Stimulated activated CD4-positive, alpha-beta T cell treated with anti-CD3 and anti-CD28 coated beads, Interleukin-1b, Interleukin-23, amount 100 ng/mL, for 24 hours (primary cell): ENCODE measurements around the gene ELP5.
A peak's percentile ranks its signal among the peaks of the same experiment; 100 is the strongest.

ENCODE experiments used
- DNase-seq, 4 experiments: peaks; one replicate each; pipeline ENCODE4 v3.0.0-alpha.2; 2020; ENCODE audit warnings: low read depth in 4 of 4, low spot score in 1 of 4

The ELP5 gene

DNA sequence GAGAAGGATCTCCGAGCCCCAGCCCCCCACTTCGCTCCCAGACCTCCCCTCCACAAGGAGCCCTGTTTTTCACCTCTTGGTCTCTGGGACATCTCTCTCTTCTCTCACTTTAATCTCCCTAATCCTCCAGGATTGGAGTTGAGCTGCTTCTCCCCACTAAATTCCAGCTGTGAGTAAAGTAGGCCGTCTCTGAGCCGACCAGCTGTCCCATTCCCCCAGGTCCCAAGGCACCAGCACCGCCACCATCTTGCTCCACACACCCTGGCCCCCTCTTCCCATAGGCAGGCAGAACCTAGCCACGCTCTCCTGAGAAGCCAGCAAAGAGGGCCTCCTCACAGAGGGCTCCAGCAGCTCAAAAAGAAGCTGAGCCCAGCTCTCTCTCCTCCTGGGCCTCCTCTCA is 33.3 kb upstream of the ELP5 start:
- no peak for DNase-seq

DNA sequence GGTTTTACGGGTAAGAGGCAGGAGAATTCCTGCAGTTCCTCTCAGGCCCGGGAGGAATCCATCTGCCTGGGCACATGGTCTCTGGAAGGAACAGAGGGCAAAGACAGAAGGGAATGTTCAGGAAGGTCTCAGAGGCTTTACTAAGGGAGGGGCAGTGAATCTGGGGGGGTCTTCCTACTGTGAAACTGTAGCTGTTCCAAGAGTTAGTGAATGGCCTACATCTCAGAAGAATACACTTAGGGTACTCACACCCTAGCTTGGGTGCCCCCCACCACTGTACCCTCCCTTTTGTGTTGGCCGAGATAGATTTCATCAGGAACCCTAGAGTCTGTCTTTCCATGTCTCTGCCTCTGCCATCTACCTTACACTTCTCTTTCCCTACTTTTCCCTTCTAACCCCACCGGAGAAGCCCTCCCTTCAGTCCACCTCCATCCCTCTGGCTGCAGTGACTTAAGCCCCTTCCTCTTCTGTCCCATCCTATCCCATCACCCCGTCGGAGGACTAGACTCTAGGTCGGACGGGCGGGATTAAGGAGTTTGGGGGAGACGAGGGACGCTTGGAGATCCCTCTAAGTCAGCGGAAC is 32.7 kb upstream of the ELP5 start:
- no peak for DNase-seq

DNA sequence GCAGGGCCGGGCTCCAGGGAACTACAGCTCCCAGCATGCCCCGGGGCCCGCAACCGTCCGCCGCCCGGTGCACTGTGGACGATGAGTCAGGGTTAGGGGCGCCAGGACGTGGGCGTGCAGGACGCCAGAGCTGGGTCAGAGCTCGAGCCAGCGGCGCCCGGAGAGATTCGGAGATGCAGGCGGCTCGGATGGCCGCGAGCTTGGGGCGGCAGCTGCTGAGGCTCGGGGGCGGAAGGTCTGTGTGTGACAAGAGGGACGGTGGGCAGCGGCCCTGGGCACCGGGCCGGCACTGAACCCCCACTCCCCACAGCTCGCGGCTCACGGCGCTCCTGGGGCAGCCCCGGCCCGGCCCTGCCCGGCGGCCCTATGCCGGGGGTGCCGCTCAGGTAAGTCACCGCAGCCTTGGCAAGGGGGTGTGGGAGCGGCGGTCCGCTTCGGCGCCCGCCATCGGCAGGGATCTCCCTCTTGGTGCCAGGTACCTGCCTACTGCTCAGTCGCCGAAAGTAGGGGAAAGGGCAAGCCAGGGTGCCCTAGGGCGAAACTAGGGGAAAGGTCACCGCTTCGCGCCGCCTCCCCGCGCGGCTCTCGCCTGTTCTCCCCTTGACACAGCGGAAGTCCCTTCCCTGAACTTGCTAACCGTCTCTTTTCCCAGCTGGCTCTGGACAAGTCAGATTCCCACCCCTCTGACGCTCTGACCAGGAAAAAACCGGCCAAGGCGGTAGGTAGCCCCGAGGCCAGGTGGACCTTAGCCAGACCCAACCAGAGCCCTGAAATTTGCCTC is 32.0 kb upstream of the ELP5 start, which contains the start of the genes ACADVL and DLG4:
Gene ACADVL (plus strand): TSS at position 127 of the 781 bp plus-strand sequence. CDS start 47 bp downstream, at position 174.
Gene DLG4 (minus strand): TSS at position 25 of the 781 bp plus-strand sequence.
- DNase-seq, result peak in 3 of 4 experiments; percentile 56 to 88 (median 71)

DNA sequence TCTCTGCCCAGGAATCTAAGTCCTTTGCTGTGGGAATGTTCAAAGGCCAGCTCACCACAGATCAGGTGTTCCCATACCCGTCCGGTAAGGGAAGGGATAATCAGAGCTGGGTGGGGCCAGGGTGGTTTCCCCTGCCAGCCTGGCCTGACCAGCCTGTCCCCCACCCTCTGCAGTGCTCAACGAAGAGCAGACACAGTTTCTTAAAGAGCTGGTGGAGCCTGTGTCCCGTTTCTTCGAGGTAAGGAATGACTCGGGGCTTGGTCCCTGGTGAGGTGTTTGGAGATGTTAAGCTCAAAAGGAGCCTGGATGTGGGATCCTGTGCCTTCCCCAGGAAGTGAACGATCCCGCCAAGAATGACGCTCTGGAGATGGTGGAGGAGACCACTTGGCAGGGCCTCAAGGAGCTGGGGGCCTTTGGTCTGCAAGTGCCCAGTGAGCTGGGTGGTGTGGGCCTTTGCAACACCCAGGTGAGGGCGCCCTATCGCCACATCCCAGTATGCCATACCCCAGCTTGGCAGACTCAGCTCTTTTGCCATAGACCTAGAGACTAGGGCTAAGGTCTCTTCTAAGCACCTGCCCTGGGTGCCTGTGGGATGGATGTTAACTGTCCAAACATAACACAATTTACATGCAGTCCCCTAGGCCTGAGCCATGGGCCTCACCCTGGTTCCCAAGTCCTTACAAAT is 31.3 kb upstream of the ELP5 start:
- DNase-seq, result peak in 1 of 4 experiments; percentile 44

DNA sequence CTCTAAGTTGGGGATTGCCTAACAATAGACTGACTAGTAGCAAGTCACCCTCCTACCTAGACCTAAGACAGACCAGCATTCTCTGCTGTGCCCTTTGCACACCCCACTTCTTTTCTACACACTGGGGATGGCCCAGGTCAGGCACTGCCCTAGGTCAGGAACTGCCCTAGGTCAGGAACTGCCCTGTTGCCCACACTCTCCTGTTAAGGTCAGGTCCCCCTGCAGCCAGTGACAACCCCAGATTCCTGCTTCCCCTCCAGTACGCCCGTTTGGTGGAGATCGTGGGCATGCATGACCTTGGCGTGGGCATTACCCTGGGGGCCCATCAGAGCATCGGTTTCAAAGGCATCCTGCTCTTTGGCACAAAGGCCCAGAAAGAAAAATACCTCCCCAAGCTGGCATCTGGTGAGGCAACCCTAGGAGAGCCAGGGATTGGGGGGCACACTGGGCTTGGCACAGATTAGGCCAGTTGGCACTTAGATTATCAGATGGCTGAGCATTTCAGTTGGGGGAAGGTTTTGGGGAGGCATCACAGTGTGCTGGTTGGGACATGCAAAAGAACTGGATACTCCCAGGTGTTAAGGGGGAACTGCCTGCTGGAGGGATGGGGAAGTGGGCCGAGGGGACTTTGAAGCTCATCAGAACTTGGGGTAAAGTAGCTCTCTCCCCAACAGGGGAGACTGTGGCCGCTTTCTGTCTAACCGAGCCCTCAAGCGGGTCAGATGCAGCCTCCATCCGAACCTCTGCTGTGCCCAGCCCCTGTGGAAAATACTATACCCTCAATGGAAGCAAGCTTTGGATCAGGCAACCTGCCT is 30.5 kb upstream of the ELP5 start:
- no peak for DNase-seq

DNA sequence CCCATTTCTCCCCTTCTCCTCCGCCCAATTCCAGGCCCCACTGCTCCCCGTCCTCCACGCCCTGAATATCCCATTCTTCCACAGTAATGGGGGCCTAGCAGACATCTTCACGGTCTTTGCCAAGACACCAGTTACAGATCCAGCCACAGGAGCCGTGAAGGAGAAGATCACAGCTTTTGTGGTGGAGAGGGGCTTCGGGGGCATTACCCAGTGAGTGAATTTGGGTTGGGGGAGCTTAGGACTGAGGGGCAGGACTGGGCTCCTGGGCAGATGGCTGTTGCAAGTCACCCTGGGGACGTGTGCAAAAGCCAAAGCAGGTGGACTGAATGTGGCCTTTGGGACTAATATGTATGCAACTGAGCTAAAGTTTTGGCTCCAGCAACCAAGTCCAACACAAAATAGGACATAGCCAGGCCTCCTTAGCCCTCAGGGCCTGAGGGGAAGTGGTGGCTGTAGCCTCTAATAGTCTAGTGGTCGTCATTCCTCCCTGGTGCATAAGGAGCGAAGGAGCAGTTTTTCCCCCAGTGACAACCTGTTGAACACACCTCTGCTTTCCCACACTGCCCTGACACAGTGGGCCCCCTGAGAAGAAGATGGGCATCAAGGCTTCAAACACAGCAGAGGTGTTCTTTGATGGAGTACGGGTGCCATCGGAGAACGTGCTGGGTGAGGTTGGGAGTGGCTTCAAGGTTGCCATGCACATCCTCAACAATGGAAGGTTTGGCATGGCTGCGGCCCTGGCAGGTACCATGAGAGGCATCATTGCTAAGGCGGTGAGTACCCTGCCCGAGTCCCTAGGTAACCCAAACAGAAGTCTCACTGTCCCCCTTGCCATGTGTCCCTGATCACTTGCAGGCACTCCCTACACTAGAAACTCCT is 29.7 kb upstream of the ELP5 start:
- DNase-seq, result no peak

DNA sequence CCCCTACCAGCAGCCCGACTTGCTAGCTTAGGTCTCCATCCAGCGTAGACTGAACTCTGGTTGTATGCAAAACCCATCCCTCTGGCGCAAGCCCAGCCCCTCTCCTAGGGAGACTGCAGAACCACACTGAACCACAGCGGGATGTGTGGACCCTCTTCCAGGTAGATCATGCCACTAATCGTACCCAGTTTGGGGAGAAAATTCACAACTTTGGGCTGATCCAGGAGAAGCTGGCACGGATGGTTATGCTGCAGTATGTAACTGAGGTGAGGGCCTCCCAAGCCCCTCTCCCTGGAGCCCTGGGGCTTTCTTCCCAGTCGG is 29.1 kb upstream of the ELP5 start:
- DNase-seq, result no peak

DNA sequence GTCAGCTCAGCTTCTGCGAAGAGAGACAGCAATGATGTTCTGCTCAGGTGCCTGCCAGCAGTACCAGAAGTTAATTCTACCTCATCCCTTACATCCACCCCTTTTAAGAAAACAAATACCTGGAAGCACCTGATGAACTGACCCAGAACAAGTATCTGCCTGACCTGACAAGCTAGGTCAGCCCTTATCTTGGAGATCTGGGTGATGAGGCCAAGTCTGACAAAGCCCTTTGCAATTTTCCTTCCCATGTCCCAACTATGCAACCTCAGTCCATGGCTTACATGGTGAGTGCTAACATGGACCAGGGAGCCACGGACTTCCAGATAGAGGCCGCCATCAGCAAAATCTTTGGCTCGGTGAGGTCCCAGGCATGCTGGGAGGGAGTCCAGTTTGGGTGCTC is 28.6 kb upstream of the ELP5 start:
- DNase-seq, result no peak

DNA sequence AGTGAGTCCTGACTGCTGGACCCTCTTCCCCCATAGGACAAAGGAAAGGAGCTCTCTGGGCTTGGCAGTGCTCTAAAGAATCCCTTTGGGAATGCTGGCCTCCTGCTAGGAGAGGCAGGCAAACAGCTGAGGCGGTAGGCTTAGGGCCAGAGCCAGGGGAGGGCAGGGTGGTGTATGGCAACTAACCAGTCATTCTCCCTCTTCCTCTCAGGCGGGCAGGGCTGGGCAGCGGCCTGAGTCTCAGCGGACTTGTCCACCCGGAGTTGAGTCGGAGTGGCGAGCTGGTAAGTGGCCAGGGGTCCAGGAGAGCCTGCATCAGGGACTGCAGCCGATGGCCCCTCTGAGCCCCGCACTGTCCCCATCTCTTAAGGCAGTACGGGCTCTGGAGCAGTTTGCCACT is 27.9 kb upstream of the ELP5 start:
- no peak for DNase-seq

DNA sequence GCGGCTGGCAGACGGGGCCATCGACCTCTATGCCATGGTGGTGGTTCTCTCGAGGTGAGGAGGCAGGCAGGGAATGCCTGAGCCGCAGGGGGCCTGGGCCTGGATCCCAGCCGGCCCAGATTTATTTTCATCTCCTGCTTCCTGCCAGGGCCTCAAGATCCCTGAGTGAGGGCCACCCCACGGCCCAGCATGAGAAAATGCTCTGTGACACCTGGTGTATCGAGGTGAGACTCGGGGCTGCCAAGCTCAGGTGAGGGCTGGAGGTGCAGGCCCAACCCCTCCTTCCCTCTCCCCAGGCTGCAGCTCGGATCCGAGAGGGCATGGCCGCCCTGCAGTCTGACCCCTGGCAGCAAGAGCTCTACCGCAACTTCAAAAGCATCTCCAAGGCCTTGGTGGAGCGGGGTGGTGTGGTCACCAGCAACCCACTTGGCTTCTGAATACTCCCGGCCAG is 27.3 kb upstream of the ELP5 start:
- DNase-seq, result no peak

DNA sequence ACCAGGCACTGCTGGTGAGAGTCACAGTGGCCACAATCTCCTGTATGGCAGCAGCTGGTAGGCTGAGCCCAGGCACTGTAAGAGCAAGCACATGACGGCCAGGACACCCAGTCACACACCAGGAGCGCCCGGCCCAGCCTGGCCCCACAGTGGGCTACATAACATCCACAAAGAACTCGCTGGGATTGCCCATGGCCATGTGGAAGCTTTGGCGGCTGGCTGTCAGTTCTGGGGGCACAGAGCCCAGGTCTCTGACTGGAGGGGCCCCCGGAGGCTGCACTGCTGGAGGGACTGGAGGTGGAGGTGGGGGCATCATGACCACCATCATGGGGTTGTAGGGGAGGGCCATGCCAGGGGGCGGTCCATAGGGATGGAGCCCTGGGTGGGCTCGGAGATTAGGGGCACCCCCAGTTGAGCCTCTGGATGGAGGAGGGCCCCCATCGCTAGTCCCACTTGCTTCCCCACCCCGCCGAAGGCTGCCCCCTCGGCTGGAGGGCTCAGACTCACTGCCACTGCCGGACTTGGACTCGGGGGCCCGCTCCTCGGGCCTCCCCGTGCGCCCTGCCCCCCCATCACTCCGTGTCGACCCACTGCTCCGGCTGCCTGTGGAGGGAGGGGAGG is 26.2 kb upstream of the ELP5 start:
- no peak for DNase-seq

DNA sequence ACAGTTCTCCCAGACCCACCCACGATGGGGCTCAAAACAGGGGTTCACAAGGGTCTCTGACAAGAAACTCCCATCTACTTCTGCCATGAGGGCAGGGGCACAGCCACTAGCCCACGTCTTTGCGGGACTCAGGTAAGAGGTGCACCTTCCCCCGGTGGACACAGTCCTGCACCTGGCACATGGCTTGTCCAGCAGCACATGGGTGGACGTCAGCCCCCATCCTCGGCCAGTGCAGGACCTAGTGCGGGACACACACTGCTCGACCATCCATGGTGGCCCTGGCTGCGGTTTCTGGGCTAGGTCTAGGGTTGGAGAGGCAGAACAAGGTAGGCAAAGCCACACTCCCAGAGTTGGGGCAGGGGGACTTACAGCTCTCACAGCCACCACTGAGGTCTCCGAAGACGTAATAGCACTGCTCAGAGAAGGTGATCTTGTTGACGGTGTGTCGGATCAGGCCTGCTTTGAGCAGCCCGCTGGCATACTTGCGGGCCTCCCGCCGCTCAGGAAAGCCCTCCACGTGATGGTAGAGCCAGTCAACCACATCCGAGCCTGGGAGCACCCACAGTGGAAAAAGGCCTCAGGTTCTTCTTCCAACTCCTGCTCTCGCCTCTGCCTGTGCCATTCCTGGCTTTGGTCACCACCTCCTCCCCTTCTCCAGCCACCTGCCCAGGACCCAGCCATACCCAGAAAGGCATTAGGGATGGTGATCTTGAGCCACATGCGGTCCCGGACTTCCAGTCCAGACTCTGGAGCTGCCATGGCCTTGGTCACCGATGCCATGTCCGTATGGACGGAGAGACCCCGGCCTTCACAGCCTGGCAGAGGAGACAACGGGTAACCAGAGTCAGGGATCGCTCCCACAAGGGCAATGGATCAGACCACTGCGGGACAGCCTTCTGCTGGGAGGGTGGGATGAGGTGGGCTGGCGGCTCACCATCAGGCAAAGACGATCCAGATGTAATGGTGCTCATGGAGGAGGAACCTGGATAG is 25.0 kb upstream of the ELP5 start:
- no peak for DNase-seq

DNA sequence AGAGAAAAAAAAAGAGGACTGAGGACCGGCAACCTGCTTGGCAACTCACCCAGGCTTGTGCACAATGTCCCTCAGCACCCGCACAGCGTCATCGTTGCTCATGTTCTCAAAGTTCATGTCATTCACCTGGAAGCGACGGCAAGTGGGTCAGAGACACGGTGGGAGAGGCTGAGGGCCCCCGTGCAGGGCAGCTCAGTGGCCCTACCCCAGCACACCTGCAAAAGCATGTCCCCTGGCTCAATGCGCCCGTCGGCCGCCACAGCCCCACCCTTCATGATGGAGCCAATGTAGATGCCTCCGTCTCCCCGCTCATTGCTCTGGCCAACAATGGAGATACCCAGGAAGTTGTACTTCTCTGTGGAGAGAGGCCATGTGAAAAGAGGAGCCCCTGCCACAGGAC is 23.1 kb upstream of the ELP5 start:
- DNase-seq, result no peak

DNA sequence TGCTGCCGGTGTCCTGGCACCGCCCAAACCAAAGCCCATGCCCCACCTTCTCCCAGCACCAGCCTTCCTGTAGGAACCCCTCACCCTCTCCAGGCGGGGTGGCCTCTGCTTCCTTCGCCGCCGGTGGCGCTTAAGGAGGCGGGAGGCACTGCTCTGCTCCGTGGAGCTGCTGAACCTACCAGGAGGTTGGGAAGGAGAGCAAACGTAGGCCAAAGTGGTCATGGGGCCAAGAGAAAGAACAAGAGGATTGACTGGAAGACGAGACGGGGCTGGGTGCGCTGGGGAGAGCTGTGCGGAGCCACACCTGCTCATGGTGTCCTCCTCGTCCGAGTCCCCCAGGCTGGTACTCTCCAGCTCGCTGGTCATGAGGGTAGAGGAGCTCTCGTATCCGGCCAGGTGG is 22.5 kb upstream of the ELP5 start:
- DNase-seq, result no peak

DNA sequence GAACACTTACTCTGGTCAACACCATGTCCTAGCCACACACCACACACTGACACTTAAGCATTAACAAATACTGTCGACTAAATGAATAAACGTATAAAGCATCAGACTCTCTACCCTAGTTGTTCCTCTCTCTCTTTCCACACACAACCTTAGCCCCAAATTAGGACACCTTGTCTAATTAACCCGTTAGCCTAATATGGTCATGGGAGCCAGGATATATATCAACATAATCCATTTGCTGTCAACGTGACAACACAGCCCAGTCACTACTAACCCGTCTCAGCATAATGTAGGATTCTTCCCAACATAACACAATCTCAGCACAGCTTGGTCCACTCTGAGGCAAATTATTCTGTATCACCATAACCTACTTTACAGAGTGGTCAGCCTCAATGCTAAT is 19.9 kb upstream of the ELP5 start:
- DNase-seq, result no peak

DNA sequence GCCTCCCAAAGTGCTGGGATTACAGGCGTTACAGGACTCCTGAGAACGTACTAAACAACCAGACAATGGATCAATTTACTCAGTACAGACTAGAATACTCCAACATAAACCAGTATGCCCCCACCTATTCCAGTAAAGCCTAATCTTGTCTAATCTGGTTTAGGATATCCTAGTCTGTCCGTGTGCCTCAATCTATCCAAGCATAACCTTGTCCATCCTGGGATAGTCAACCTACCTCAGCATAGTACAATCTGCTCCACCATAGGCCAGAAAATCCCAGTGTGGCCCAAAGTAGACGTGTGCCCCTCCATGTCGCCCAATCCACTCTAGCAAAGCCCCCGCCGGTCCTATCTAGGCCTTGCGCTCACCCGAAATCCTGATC is 18.3 kb upstream of the ELP5 start:
- no peak for DNase-seq

DNA sequence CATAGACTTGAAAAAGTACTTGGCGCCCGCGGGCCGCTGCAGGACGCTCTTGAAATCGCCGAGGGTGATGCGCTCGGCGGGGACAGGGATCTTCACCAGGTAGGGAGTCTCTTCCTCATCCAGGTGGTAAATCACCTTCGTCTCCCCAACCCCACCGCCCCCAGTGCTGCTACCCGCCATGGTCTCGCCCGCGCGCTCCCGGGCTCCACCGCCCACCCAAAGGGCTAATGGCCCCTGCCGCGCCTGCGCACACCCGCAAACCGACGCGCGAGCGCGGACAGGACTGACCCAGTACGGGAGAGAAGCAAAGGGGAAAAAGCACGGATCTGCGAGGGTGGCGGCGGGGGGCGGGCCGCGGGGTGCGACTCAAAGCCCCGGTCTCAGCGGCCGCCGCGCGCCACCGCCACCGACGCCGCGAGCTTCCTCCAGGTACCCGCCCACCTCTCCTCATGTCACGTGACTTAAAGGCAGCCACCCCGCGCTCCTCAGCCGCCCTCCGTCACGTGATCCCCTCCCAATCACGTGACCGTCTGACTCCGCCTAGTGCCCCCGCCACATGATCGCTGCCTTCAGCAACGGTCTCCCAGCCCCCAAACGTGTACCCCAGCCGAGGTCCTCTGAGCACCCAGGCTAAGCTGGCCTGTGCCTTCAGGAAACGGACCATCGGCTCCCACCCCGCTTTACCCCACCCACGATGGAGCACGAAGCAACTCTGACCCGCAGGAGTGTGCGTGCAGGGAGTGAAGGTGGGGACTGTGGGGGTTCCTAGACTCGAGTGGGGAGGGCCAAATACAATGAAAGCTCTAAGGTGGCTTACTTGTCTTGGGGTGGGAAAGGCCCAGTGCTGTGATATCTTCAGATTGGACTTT is 17.7 kb upstream of the ELP5 start, which contains the start of gene DVL2:
Gene DVL2 (minus strand): TSS at position 435 of the 869 bp plus-strand sequence. CDS start 255 bp downstream, at position 180.
- peak; percentile 86 to 94 (median 88) for DNase-seq
